ENCODE data around the gene WAPL. TPM values are rescaled to one million over a fixed set of nuclear protein-coding genes. Genes with fewer than 3 reads are reported as not detected.

The WAPL gene
- total RNA-seq, 1 experiment from 2014 or later, result 49.4 TPM

DNA sequence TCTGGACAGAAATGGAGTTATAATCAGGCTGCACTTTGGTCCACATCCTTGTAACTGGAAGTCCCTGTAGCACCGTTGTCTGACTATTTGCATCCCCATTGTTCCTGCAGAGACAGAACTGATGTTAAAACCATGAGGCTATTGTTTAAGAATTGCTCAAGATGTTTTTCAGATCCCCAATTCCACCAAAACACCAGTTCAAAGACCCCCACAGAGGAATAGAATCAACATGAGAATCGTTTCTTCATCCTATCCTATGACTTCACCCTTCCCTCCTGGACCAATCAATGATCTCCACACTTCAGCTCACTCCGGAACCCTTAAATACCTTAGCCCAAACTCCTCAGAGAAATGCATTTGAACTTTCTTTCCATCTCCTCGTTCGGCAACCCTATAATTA is 97.9 kb downstream of the WAPL start:
- H3K9me3 ChIP-seq (ENCODE audit: low read depth, low read length, poor library complexity, severe bottlenecking), result no peaks in the 10 kb centered on the region
- TF ChIP-seq, protein P1, sequence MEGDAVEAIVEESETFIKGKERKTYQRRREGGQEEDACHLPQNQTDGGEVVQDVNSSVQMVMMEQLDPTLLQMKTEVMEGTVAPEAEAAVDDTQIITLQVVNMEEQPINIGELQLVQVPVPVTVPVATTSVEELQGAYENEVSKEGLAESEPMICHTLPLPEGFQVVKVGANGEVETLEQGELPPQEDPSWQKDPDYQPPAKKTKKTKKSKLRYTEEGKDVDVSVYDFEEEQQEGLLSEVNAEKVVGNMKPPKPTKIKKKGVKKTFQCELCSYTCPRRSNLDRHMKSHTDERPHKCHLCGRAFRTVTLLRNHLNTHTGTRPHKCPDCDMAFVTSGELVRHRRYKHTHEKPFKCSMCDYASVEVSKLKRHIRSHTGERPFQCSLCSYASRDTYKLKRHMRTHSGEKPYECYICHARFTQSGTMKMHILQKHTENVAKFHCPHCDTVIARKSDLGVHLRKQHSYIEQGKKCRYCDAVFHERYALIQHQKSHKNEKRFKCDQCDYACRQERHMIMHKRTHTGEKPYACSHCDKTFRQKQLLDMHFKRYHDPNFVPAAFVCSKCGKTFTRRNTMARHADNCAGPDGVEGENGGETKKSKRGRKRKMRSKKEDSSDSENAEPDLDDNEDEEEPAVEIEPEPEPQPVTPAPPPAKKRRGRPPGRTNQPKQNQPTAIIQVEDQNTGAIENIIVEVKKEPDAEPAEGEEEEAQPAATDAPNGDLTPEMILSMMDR (conservative IDR thresholded peaks at IDR 0.05; ENCODE audit: low read depth, low read length), result no peak
- no peak for TF ChIP-seq EZH2 (IDR thresholded peaks at IDR 0.05; ENCODE audit: borderline replicate concordance, low read depth, low read length, poor library complexity, severe bottlenecking)
- H3K36me3 ChIP-seq (ENCODE audit: insufficient read depth, low read length, poor library complexity, severe bottlenecking), result no peaks in the 10 kb centered on the region
- H3K27me3 ChIP-seq (replicated peaks; ENCODE audit: insufficient read depth, low read depth, low read length, poor library complexity), result no peaks in the 10 kb centered on the region
- intact Hi-C loops (cut with micrococcal nuclease; ENCODE audit: unreplicated experiment), result no loop called here
- no peak for DNase-seq (ENCODE audit: low spot score)
- H3K4me1 ChIP-seq (ENCODE audit: insufficient read depth, low read length, poor library complexity, severe bottlenecking), result no peaks in the 10 kb centered on the region
- no peak overlapping the region for H3K27ac ChIP-seq (ENCODE audit: low read depth, low read length, poor library complexity, severe bottlenecking)
- no peak overlapping the region for H3K4me3 ChIP-seq (ENCODE audit: low read depth, low read length, poor library complexity, severe bottlenecking)
- POLR2A ChIA-PET (ENCODE audit: low non-redundant PET), result no interaction called here
- no TSS peak for BruUV-seq (replicated peaks)
- CTCF ChIA-PET, result no interaction called here

DNA sequence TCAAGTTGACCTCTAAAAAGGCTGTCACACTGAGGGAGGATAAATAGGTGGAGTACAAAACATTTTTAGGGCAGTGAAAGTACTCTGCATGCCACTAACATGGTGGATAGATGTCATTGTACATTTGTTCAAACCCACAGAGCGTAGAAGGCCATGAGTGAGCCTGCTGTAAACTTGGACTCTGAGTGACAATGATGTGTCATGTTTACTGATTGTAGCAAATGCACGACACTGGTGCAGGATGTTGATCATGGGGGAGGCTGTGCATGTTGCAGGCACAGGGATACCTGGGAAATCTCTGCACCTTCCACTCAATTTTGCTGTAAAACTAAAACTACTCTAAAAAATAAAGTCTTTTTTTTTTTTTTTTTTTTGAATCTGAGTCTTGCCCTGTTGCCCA is 102.5 kb downstream of the WAPL start:
- Histone ChIP-seq H3K27ac (ENCODE audit: low read depth, low read length, poor library complexity, severe bottlenecking) (no peak overlapping the region), H3K4me1 (ENCODE audit: insufficient read depth, low read length, poor library complexity, severe bottlenecking) (no peaks in the 10 kb centered on the region), H3K36me3 (ENCODE audit: insufficient read depth, low read length, poor library complexity, severe bottlenecking) (no peaks in the 10 kb centered on the region), H3K4me3 (ENCODE audit: low read depth, low read length, poor library complexity, severe bottlenecking) (no peak overlapping the region), H3K27me3 (replicated peaks; ENCODE audit: insufficient read depth, low read depth, low read length, poor library complexity) (no peaks in the 10 kb centered on the region), H3K9me3 (ENCODE audit: low read depth, low read length, poor library complexity, severe bottlenecking) (no peaks in the 10 kb centered on the region)
- no TSS peak for BruUV-seq (replicated peaks)
- ChIA-PET CTCF (no interaction called here), POLR2A (ENCODE audit: low non-redundant PET) (no interaction called here)
- intact Hi-C loops (cut with micrococcal nuclease; ENCODE audit: unreplicated experiment), result no loop called here
- DNase-seq (ENCODE audit: low spot score), result no peak
- TF ChIP-seq EZH2 (IDR thresholded peaks at IDR 0.05; ENCODE audit: borderline replicate concordance, low read depth, low read length, poor library complexity, severe bottlenecking), result no peak
- TF ChIP-seq, protein P1 (conservative IDR thresholded peaks at IDR 0.05; ENCODE audit: low read depth, low read length), result no peak

DNA sequence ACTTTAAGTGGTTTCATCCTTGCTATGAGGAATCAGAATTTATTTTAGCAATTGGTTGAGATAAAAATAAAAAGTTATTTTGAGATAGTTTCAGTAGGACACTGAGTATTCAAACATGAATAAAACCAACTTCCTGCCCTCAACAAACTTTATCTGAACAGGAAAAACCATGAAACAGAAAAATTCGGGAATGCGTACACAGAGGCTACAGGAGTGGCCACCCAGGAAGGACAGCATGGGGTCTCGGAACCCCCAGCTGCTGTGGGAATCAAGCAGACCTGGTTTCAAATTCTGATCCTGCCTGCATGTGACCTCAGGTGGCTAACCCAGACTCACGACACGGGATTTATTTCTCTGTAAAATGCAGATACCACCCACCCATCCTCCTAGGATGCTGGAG is 106.0 kb downstream of the WAPL start:
- Histone ChIP-seq H3K27ac (ENCODE audit: low read depth, low read length, poor library complexity, severe bottlenecking) (no peak overlapping the region), H3K27me3 (replicated peaks; ENCODE audit: insufficient read depth, low read depth, low read length, poor library complexity) (no peaks in the 10 kb centered on the region), H3K4me3 (ENCODE audit: low read depth, low read length, poor library complexity, severe bottlenecking) (no peak overlapping the region), H3K36me3 (ENCODE audit: insufficient read depth, low read length, poor library complexity, severe bottlenecking) (no peaks in the 10 kb centered on the region), H3K9me3 (ENCODE audit: low read depth, low read length, poor library complexity, severe bottlenecking) (no peaks in the 10 kb centered on the region), H3K4me1 (ENCODE audit: insufficient read depth, low read length, poor library complexity, severe bottlenecking) (peaks cover 8% of the 10 kb centered on the region)
- CTCF ChIA-PET, result no interaction called here
- POLR2A ChIA-PET (ENCODE audit: low non-redundant PET), result no interaction called here
- no peak for DNase-seq (ENCODE audit: low spot score)
- intact Hi-C loops (cut with micrococcal nuclease; ENCODE audit: unreplicated experiment), result no loop called here
- BruUV-seq (replicated peaks), result no TSS peak
- TF ChIP-seq EZH2 (IDR thresholded peaks at IDR 0.05; ENCODE audit: borderline replicate concordance, low read depth, low read length, poor library complexity, severe bottlenecking), result no peak
- TF ChIP-seq, protein P1 (conservative IDR thresholded peaks at IDR 0.05; ENCODE audit: low read depth, low read length), result no peak
